ENCODE data around the gene ZNF232. TPM values are rescaled to one million over a fixed set of nuclear protein-coding genes. Genes with fewer than 3 reads are reported as not detected.

The ZNF232 gene
- total and polyA plus RNA-seq, 2 donors (not counting 1 experiment from before 2014, with no cell fraction given), result 9.9 to 17.4 TPM

DNA sequence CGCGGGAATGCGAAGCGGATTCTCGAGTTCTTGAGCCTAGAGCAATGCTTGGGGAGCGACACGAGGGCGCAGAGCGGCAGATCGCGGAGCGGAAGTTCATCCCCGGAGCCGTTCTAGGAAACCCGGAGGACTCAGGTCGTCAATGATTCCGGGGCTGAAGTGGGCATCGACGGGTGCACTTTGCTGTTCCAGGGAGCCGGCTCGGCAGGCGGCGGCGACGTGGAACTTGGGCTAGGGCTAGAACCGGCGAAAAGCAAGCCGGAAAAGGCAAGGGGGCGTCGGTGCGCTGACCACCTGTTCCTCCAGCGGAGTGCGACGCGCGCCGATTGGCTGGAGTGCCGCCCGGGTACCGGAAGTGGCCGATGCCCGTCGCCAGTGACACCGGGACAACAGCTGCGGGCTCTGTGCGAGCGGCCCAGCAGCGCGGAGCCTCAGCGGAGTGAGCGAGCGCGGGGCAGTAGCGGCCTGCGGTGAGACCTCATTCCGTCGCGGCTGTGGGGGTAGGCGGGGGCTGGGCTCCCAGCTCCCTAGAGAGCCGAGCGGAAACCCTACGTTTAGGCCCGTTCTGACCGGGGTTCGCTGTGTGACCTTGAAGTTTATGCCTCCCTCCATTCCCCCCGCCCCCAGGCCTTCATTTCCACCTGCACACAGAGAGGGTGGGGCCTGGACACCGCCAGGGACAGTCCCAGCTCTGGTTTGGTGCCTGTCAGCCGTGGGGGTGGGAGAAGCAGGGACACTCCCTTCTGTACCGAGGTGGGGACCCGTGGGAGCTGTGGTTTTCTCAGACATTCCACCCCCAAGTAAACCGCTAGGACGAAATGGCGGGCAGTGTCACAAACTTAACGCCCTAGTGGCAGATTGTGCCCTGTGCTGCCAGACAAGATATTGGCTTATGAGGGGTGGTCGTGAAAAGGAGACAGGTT is 33.3 kb downstream of the ZNF232 start, which contains the start of gene ZFP3:
TSS of gene ZFP3 (plus strand) at position 362 of the 923 bp plus-strand sequence. CDS start 13,038 bp downstream, outside the sequence.
- peaks cover 30% of the 10 kb centered on the region for H3K4me1 Mint-ChIP-seq
- CTCF ChIA-PET, result interaction anchor here (0.7 to 3.4 kb wide), 15 partner anchors 8 to 361 kb away, joined by 3 to 12 read pairs (median 4); partner anchors contain the start of genes C1QBP, CAMTA2, RNF167 and SLC25A11
- Histone ChIP-seq H3K79me2 (ENCODE audit: control insufficient read depth, insufficient read depth, low read length) (peaks cover 37% of the 10 kb centered on the region), H3K9me3 (ENCODE audit: control extremely low read depth in 1 of 3, control insufficient read depth in 2 of 3, insufficient read depth in 1 of 3, low read length in 2 of 3) (peaks cover 0 to 12% (median 1%) of the 10 kb centered on the region in 3 donors), H3K9ac (ENCODE audit: low read length) (peak within 1 kb of the TSS; percentile 71), H3K27me3 (replicated peaks in 1 of 4; ENCODE audit: control extremely low read depth in 1 of 4, control insufficient read depth in 3 of 4, insufficient read depth in 4 of 4, low read length in 3 of 4) (no peaks in the 10 kb centered on the region), H3K4me1 (ENCODE audit: control insufficient read depth in 2 of 2, insufficient read depth in 2 of 2, low read length in 2 of 2) (peaks cover 8 to 21% of the 10 kb centered on the region in 2 donors), H3K4me3 (ENCODE audit: control extremely low read depth in 1 of 5, extremely low read depth in 1 of 5, insufficient read depth in 1 of 5, low read depth in 2 of 5, low read length in 4 of 5) (peak within 1 kb of the TSS; percentile 68 to 78 (median 75)), H3K36me3 (replicated peaks in 1 of 2; ENCODE audit: control extremely low read depth in 1 of 2, control insufficient read depth in 1 of 2, extremely low read depth in 1 of 2, insufficient read depth in 2 of 2, low read length in 1 of 2) (no peaks in the 10 kb centered on the region), H2AFZ (ENCODE audit: insufficient read depth, low read depth, low read length, poor library complexity, severe bottlenecking) (peak within 1 kb of the TSS; percentile 85), H3K27ac (ENCODE audit: low read length in 2 of 2) (peak within 1 kb of the TSS; percentile 81 to 86), H3K4me2 (replicated peaks; ENCODE audit: low read depth, low read length, poor library complexity, severe bottlenecking) (peak within 1 kb of the TSS; percentile 77), H4K20me1 (ENCODE audit: control insufficient read depth, insufficient read depth, low read length, poor library complexity, severe bottlenecking) (no peaks in the 10 kb centered on the region)
- DNase-seq (peak; percentile 92), ATAC-seq (ENCODE audit: low read depth) (peak; percentile 83)
- H3K4me3 Mint-ChIP-seq, result peak within 1 kb of the TSS; percentile 81
- under 1% methylated on average over 67 of the region's 75 CpGs for WGBS (ENCODE audit: insufficient coverage)
- H3K9me3 Mint-ChIP-seq (ENCODE audit: insufficient read depth), result peaks cover 3% of the 10 kb centered on the region
- no peaks in the 10 kb centered on the region for H3K27me3 Mint-ChIP-seq
- POLR2A ChIA-PET, result interaction anchor here (0.6 to 2.4 kb wide), 11 partner anchors 13 to 341 kb away, joined by 3 to 19 read pairs (median 4); partner anchors contain the start of genes NUP88, PFN1, RPAIN and SLC52A1
- no peak for TF ChIP-seq EZH2 (IDR thresholded peaks at IDR 0.05; ENCODE audit: borderline replicate concordance, insufficient read depth, low read depth, low read length, poor library complexity, severe bottlenecking)
- TF ChIP-seq, protein P1, sequence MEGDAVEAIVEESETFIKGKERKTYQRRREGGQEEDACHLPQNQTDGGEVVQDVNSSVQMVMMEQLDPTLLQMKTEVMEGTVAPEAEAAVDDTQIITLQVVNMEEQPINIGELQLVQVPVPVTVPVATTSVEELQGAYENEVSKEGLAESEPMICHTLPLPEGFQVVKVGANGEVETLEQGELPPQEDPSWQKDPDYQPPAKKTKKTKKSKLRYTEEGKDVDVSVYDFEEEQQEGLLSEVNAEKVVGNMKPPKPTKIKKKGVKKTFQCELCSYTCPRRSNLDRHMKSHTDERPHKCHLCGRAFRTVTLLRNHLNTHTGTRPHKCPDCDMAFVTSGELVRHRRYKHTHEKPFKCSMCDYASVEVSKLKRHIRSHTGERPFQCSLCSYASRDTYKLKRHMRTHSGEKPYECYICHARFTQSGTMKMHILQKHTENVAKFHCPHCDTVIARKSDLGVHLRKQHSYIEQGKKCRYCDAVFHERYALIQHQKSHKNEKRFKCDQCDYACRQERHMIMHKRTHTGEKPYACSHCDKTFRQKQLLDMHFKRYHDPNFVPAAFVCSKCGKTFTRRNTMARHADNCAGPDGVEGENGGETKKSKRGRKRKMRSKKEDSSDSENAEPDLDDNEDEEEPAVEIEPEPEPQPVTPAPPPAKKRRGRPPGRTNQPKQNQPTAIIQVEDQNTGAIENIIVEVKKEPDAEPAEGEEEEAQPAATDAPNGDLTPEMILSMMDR (IDR thresholded peaks at IDR 0.05), result peak; percentile 64
- intact Hi-C loops (cut with micrococcal nuclease), result loop anchor here (1.0 to 5.0 kb wide), 10 partner anchors 12 to 408 kb away; partner anchors contain the start of genes C17orf107, DERL2, INCA1 and KIF1C
- peak within 1 kb of the TSS; percentile 95 for H3K27ac Mint-ChIP-seq

Measured in B cell (primary cell).